Sigmoid colon (tissue), 7 donors: Measurements from ENCODE around the gene RXFP4. TPM values are rescaled to one million over a fixed set of nuclear protein-coding genes. Genes with fewer than 3 reads are reported as not detected.
A peak's percentile ranks its signal among the peaks of the same experiment; 100 is the strongest.
"Not testable (repeated sequence)": the region's sequence is repeated elsewhere in the genome, so short reads cannot be mapped to it uniquely, and the experiment has no call there.

Source experiments
- DNase-seq: peaks from one replicate; pipeline ENCODE4 v3.0.0-alpha.2; 2019
- H3K27ac ChIP-seq, 4 donors: fragments of 200-600 bp; sonication (generic); one replicate each; pipeline ENCODE4 v1.5.1; 2016 to 2019; ENCODE audit warnings: mild to moderate bottlenecking in 1 of 4
- H3K27me3 ChIP-seq, 3 donors: fragments of 200-600 bp; sonication (generic); one replicate each; pipeline ENCODE4 v1.5.1; 2019; ENCODE audit warnings: mild to moderate bottlenecking in 1 of 3
- H3K36me3 ChIP-seq, 4 donors: fragments of 200-600 bp; sonication (generic); one replicate each; pipeline ENCODE4 v1.5.1; 2016 to 2019
- H3K4me1 ChIP-seq, 4 donors: fragments of 200-600 bp; sonication (generic); one replicate each; pipeline ENCODE4 v1.5.1; 2017 to 2019
- H3K4me3 ChIP-seq, 4 donors: fragments of 200-600 bp; sonication (generic); one replicate each; pipeline ENCODE4 v1.5.1; 2017 to 2019; ENCODE audit warnings: mild to moderate bottlenecking in 2 of 4, moderate library complexity in 1 of 4
- H3K9me3 ChIP-seq, 4 donors: fragments of 200-600 bp in 3 of 4; sonication (generic) in 3 of 4; one replicate each; pipeline versions ENCODE4 v1.5.1 to v1.6.1; 2013 to 2019
- EP300 ChIP-seq, 4 donors: sonication (generic); formaldehyde crosslinking; IDR thresholded peaks; one replicate each; pipeline ENCODE4 v1.6.1; 2017; ENCODE audit warnings: antibody characterized with exemption in 4 of 4
- POLR2A ChIP-seq, 2 donors: fragments of 450-650 bp; IDR thresholded peaks; one replicate each; pipeline ENCODE4 v1.6.1; 2016; ENCODE audit warnings: antibody characterized with exemption in 2 of 2, mild to moderate bottlenecking in 2 of 2, moderate library complexity in 2 of 2
- POLR2AphosphoS5 ChIP-seq, 4 donors: sonication (generic); formaldehyde crosslinking; IDR thresholded peaks; one replicate each; pipeline ENCODE4 v1.6.1; 2017; ENCODE audit warnings: antibody characterized with exemption in 4 of 4
- whole genome bisulfite sequencing, 2 donors: extraction: QIAGEN DNeasy Blood & Tissue Kit; methylation state at CpG; one replicate each; pipeline ENCODE4 v1.1.7; 2013; 5-methylcytosine and 5-hydroxymethylcytosine counted together
- intact Hi-C: fragments of 100-400 bp; cut with DNase I; formaldehyde crosslinking; loops from one replicate; pipeline ENCODE4 v1.15.1; 2023
- polyA plus RNA-seq, 3 donors: library from polyadenylated mRNA; stranded (reverse); fragments of 200-250 nt; gene quantifications; one replicate each; pipeline ENCODE4 v1.2.3, GENCODE V29; 2013
- total RNA-seq, 4 donors: library from RNA; depleted of rRNA; stranded (reverse); fragments of >200 nt; gene quantifications; one replicate each; pipeline ENCODE4 v1.1.0, GENCODE V29; 2016
- TF ChIP-seq, protein P1 (sequence below), 4 experiments: fragments of 450-650 bp in 3 of 4; fragments of 200-600 bp in 1 of 4; IDR thresholded peaks; one replicate each; pipeline ENCODE4 v1.5.1; 2016 to 2019; ENCODE audit warnings: antibody characterized with exemption in 4 of 4, mild to moderate bottlenecking in 3 of 4, moderate library complexity in 2 of 4
- donor health status: healthy with polysubstance abuse.
- donor health status: Bipolar disorder and iron deficiency.
- donor health status: healthy.

RXFP4 gene, protein sequence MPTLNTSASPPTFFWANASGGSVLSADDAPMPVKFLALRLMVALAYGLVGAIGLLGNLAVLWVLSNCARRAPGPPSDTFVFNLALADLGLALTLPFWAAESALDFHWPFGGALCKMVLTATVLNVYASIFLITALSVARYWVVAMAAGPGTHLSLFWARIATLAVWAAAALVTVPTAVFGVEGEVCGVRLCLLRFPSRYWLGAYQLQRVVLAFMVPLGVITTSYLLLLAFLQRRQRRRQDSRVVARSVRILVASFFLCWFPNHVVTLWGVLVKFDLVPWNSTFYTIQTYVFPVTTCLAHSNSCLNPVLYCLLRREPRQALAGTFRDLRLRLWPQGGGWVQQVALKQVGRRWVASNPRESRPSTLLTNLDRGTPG
- total RNA-seq, result not detected
- 1 to 10 TPM in 2 of 3 donors, not detected in 1; 1.8 to 2.7 TPM for polyA plus RNA-seq

DNA sequence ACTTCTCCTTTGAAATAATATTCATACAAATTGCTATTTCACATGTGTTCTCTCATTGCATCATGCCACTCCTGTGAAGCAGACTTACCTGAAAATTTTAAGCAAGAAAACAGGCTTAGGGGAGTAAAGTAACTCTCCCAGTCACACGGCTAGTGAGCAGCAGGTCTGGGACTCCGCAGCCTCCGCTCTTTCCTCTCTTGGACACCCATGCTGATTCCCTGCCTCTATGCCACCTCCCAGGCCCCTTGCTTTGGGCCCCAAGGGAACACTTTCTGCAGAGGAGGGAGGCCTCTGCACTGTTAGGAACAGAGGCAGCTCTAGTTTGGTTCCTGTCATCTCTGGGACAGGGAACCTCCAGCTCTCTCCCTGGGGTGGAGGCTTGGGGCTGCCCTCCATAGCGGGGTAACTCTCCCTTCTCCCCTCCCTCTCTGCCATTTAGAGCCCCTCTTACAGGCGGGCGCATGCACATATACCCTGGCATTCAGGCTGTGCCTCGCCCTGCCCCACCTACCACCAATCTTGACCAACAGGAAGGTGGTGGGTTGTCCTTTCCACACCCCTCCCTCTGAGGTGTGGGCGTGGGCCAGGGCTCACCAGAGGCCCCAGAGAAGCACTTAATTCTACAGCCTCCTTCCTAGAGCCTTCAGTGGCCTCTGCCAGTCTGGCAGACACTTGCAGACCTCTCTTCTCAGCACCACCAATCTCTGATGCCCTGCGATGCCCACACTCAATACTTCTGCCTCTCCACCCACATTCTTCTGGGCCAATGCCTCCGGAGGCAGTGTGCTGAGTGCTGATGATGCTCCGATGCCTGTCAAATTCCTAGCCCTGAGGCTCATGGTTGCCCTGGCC, at the start of gene RXFP4:
Gene RXFP4 (plus strand): TSS at position 646 of the 852 bp plus-strand sequence. CDS start 72 bp downstream, at position 718.
- WGBS, 2 donors, result 15 to 58% methylated on average over 11 of the region's 11 CpGs
- Histone ChIP-seq H3K27ac (peak within 1 kb of the TSS; percentile 26 to 70 (median 50)), H3K36me3 (no peaks in the 10 kb centered on the region), H3K4me3 (no peak within 1 kb of the TSS), H3K9me3 (no peaks in the 10 kb centered on the region), H3K27me3 (no peaks in the 10 kb centered on the region), H3K4me1 (peaks cover 0 to 9% (median 6%) of the 10 kb centered on the region in 4 donors)
- TF ChIP-seq, protein P1, sequence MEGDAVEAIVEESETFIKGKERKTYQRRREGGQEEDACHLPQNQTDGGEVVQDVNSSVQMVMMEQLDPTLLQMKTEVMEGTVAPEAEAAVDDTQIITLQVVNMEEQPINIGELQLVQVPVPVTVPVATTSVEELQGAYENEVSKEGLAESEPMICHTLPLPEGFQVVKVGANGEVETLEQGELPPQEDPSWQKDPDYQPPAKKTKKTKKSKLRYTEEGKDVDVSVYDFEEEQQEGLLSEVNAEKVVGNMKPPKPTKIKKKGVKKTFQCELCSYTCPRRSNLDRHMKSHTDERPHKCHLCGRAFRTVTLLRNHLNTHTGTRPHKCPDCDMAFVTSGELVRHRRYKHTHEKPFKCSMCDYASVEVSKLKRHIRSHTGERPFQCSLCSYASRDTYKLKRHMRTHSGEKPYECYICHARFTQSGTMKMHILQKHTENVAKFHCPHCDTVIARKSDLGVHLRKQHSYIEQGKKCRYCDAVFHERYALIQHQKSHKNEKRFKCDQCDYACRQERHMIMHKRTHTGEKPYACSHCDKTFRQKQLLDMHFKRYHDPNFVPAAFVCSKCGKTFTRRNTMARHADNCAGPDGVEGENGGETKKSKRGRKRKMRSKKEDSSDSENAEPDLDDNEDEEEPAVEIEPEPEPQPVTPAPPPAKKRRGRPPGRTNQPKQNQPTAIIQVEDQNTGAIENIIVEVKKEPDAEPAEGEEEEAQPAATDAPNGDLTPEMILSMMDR (IDR thresholded peaks at IDR 0.05), result no peak
- peak in 1 of 2 donors; percentile 60 for TF ChIP-seq POLR2A (IDR thresholded peaks at IDR 0.05)
- no peak for TF ChIP-seq EP300 (IDR thresholded peaks at IDR 0.05)
- TF ChIP-seq POLR2AphosphoS5 (IDR thresholded peaks at IDR 0.05), result peak in 2 of 4 donors; percentile 3 to 14
- DNase-seq, result no peak
- intact Hi-C loops, result no loop called here

DNA sequence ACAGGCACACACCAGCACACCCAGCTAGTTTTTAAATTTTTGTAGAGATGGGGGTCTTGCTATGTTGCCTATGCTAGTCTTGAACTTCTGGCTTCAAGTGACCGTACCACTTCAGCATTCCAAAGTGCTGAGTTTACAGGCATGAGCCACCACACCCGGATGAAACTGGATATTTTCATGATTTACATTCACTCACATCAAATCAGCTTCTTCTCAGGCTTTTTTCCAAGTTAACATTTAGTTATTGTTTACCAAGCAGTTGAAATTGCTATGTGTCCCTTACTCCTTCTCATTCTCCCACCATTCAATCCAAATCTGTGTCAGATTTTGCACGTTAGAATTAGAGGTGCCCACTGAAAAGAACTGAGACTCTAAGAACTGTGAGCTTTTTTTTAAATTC, 48.6 kb upstream of the RXFP4 start:
- no peak for DNase-seq
- Histone ChIP-seq H3K27me3 (no peaks in the 10 kb centered on the region), H3K36me3 (peaks cover 0 to 22% (median 8%) of the 10 kb centered on the region in 4 donors), H3K4me3 (no peak overlapping the region), H3K4me1 (peaks cover 0 to 14% (median 2%) of the 10 kb centered on the region in 4 donors), H3K27ac (peak overlapping the region; percentile 47 to 64 (median 59)), H3K9me3 (no peaks in the 10 kb centered on the region)
- intact Hi-C loops, result no loop called here
- WGBS, 2 donors, result 13 to 47% methylated on average over 3 of the region's 3 CpGs
- TF ChIP-seq, protein P1 (IDR thresholded peaks at IDR 0.05), result no peak
- TF ChIP-seq EP300 (IDR thresholded peaks at IDR 0.05) (no peak), POLR2A (IDR thresholded peaks at IDR 0.05) (no peak)

DNA sequence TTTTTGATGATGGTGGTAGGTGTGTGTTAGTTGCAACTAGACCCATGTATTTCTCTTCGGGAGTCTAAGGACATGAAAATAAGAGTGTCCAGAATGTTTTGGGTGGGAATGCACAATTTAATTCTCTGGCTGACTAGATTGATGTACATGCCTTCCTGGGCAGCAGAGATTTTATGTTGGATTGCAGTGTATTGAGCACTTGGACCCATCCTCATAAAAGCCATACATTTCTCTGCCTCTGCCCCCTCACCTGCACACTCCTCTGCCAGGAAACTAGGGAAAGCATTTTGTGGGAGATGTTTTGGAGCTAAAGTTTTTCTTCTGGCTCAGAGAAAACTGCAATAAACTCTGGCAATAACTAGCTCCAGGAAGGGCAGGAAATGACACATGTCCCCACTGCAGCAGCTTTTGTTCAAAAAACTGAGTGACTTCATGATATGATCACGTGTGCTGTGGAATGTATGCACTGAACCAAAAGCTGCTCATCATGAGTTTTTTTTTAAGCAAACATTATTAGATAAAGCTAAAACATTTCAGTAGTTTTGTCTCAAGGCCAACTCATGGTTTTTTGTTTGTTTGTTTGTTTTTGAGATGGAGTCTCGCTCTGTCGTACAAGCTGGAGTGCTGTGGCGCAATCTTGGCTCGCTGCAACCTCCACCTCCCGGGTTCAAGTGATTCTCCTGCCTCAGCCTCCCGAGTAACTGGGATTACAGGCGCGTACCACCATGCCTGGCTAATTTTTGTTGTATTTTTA, 47.9 kb upstream of the RXFP4 start:
- H3K9me3 ChIP-seq, result no peaks in the 10 kb centered on the region
- no peak for DNase-seq

DNA sequence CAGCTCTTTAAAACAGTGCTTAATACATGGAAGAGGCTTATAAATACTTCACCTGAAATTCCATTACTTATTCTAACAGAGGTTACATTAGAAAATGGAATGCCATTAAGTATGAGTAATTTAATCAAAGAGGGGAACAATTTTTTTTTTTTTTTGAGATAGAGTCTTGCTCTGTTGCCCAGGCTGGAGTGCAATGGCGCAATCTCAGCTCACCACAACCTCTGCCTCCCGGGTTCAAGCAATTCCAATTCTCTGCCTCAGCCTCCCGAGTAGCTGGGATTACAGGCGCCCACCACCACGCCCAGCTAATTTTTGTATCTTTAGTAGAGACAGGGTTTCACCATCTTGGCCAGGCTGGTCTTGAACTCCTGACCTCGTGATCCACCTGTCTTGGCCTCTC, 45.8 kb upstream of the RXFP4 start:
- intact Hi-C loops, DNase-seq, H3K27me3 ChIP-seq, H3K4me3 ChIP-seq, H3K27ac ChIP-seq, H3K9me3 ChIP-seq: not testable (repeated sequence)
- peaks cover 0 to 14% (median 2%) of the 10 kb centered on the region in 4 donors for H3K4me1 ChIP-seq
- H3K36me3 ChIP-seq, result peaks cover 6 to 45% (median 21%) of the 10 kb centered on the region in 4 donors
- 94 to 97% methylated on average over 6 of the region's 6 CpGs for WGBS, 2 donors

More for the DNA sequence above, 47.9 kb upstream of the RXFP4 start:
- peaks cover 0 to 25% (median 8%) of the 10 kb centered on the region in 4 donors for H3K36me3 ChIP-seq
- H3K27me3 ChIP-seq, result no peaks in the 10 kb centered on the region
- intact Hi-C loops, result no loop called here
- 41 to 68% methylated on average over 10 of the region's 10 CpGs for WGBS, 2 donors
- no peak overlapping the region for H3K4me3 ChIP-seq
- H3K4me1 ChIP-seq, result peaks cover 0 to 14% (median 2%) of the 10 kb centered on the region in 4 donors
- H3K27ac ChIP-seq, result peak overlapping the region; percentile 47 to 64 (median 59)
- no peak for TF ChIP-seq EP300 (IDR thresholded peaks at IDR 0.05)
- TF ChIP-seq, protein P1 (IDR thresholded peaks at IDR 0.05), result no peak
- peak in 1 of 4 donors; percentile 52 for TF ChIP-seq POLR2AphosphoS5 (IDR thresholded peaks at IDR 0.05)
- TF ChIP-seq POLR2A (IDR thresholded peaks at IDR 0.05), result no peak

DNA sequence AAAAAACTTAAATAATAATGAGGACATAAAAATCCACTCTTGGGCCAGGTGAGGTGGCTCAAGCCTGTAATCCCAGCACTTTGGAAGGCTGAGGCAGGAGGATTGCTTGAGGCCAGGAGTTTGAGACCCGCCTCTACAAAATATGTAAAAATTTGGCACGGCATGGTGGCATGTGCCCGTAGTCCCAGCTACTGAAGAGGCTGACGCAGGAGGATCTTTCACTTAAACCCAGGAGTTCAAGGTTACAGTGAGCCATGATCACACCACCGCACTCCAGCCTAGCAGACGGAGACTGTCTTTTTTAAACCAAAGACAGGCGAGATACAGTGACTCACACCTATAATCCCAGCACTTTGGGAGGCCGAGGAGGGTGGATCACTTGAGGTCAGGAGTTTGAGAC, 45.0 kb upstream of the RXFP4 start:
- intact Hi-C loops, H3K27me3 ChIP-seq, H3K27ac ChIP-seq, DNase-seq, H3K9me3 ChIP-seq, H3K4me3 ChIP-seq: not testable (repeated sequence)
- 95 to 97% methylated on average over 8 of the region's 8 CpGs for WGBS, 2 donors
- peaks cover 0 to 14% (median 2%) of the 10 kb centered on the region in 4 donors for H3K4me1 ChIP-seq
- H3K36me3 ChIP-seq, result peaks cover 13 to 54% (median 26%) of the 10 kb centered on the region in 4 donors
